Measurements from ENCODE around the gene MON1B. TPM values are rescaled to one million over a fixed set of nuclear protein-coding genes. Genes with fewer than 3 reads are reported as not detected.

MON1B gene
- total and polyA plus RNA-seq, 2 of the 4 experiments (the other 2 are of a cell fraction): 5.2 to 19.2 TPM

- no peak overlapping the region for H3K4me2 ChIP-seq (ENCODE audit: low read depth, low read length)
- H3K27ac ChIP-seq (ENCODE audit: insufficient read depth, low read length): no peak overlapping the region
- H3K23ac ChIP-seq (ENCODE audit: low read depth, low read length): no peak overlapping the region
- H4K20me1 ChIP-seq (ENCODE audit: insufficient read depth, low read length): no peaks in the 10 kb centered on the region
- no peak overlapping the region for H3K4me3 ChIP-seq (ENCODE audit: insufficient read depth, low read depth, low read length)
- H3K27me3 ChIP-seq (ENCODE audit: control insufficient read depth, insufficient read depth, low read length): no peaks in the 10 kb centered on the region
- no peaks in the 10 kb centered on the region for H3K36me3 ChIP-seq (ENCODE audit: control insufficient read depth, insufficient read depth, low read length)
- ATAC-seq (ENCODE audit: low read depth) (no peak), DNase-seq (no peak)
- no peak overlapping the region for H3K56ac ChIP-seq (ENCODE audit: extremely low read depth, insufficient read depth, low read length)
- H3K9ac ChIP-seq (ENCODE audit: low read depth, low read length): no peak overlapping the region
- no peaks in the 10 kb centered on the region for H3K4me1 ChIP-seq (ENCODE audit: control insufficient read depth, insufficient read depth, low read length)
- no peak overlapping the region for H2BK20ac ChIP-seq (ENCODE audit: low read depth, low read length)
- H3K9me3 ChIP-seq (ENCODE audit: control insufficient read depth, insufficient read depth, low read length): no peaks in the 10 kb centered on the region
- H2AK9ac ChIP-seq (replicated peaks; ENCODE audit: low read depth, low read length, poor library complexity): no peak overlapping the region
- no peak overlapping the region for H4K91ac ChIP-seq (ENCODE audit: insufficient read depth, low read depth, low read length)
- no TSS peak for BruUV-seq (replicated peaks)
- in situ Hi-C loops (cut with MboI; ENCODE audit: low sequenced_read_pairs) (loop anchor here (25.0 kb wide), 1 partner anchor 766 kb away; the partner anchor contains the start of gene CLEC3A), intact Hi-C loops (cut with micrococcal nuclease) (no loop called here), dilution Hi-C loops (cut with HindIII; ENCODE audit: low sequenced_read_pairs, unreplicated experiment) (loop anchor here (25.0 kb wide), 1 partner anchor 341 kb away; no protein-coding TSS in a partner anchor)
- no peak overlapping the region for H2AK5ac ChIP-seq (ENCODE audit: low read depth, low read length)
- no peak overlapping the region for H2BK120ac ChIP-seq (ENCODE audit: low read depth, low read length)
- no peak overlapping the region for H3K18ac ChIP-seq (ENCODE audit: low read depth, low read length)
- H2BK15ac ChIP-seq (ENCODE audit: low read depth, low read length): no peak overlapping the region
- H2BK5ac ChIP-seq (ENCODE audit: low read depth, low read length, poor library complexity, severe bottlenecking): no peak overlapping the region
- ChIA-PET POLR2A (ENCODE audit: unreplicated experiment) (no interaction called here), CTCF (no interaction called here)
- H4K8ac ChIP-seq (ENCODE audit: low read depth in 2 of 2, low read length in 2 of 2): no peak overlapping the region
- H4K5ac ChIP-seq (ENCODE audit: low read depth, low read length): no peak overlapping the region
- no peak overlapping the region for H2AFZ ChIP-seq (replicated peaks; ENCODE audit: low read length, poor library complexity)
- H3K14ac ChIP-seq (replicated peaks; ENCODE audit: low read depth, low read length): no peak overlapping the region
- 100% methylated on average over 1 of the region's 2 CpGs; no CpG with 5 or more reads in 1 of the 2 experiments for WGBS, 2 experiments (ENCODE audit: extremely low coverage in 2 of 2, insufficient read length in 1 of 2)
- H3K79me1 ChIP-seq (ENCODE audit: low read depth in 1 of 2, low read length in 2 of 2): no peaks in the 10 kb centered on the region
- TF ChIP-seq SMC3 (IDR thresholded peaks at IDR 0.05; ENCODE audit: low read depth, low read length) (no peak), MXI1 (IDR thresholded peaks at IDR 0.05; ENCODE audit: borderline replicate concordance, low read depth, low read length) (no peak), RFX5 (IDR thresholded peaks at IDR 0.05; ENCODE audit: low read depth, low read length) (no peak), POLR2A (IDR thresholded peaks at IDR 0.05; ENCODE audit: low read depth, low read length) (no peak), MAZ (IDR thresholded peaks at IDR 0.05; ENCODE audit: borderline replicate concordance, low read depth, low read length) (no peak), BHLHE40 (IDR thresholded peaks at IDR 0.05; ENCODE audit: low read depth, low read length) (no peak), RAD21 (IDR thresholded peaks at IDR 0.05; ENCODE audit: low read length) (no peak), CTCF (conservative IDR thresholded peaks at IDR 0.05; ENCODE audit: low read depth, low read length) (no peak), FOS (IDR thresholded peaks at IDR 0.05; ENCODE audit: low read depth, low read length) (no peak), MAFK (IDR thresholded peaks at IDR 0.05; ENCODE audit: low read depth, low read length) (no peak), CHD1 (IDR thresholded peaks at IDR 0.05; ENCODE audit: low read depth, low read length) (no peak), USF2 (IDR thresholded peaks at IDR 0.05; ENCODE audit: low read depth, low read length) (no peak)
- H3K9me1 ChIP-seq (ENCODE audit: insufficient read depth, low read length): no peaks in the 10 kb centered on the region
- no peak overlapping the region for H3K4ac ChIP-seq (ENCODE audit: low read depth, low read length)
Measured at GRCh38 chr16:77246150-77246549, 55.2 kb downstream of the MON1B start.
